PFSK-1 (cell line): ENCODE results near the gene PYDC2.

Experiments
- FOXP2 ChIP-seq: optimal IDR thresholded peaks from 2 replicates; pipeline ENCODE3; 2011; ENCODE audit warnings: borderline replicate concordance, control low read depth, inconsistent platforms; ENCODE audit not compliant: insufficient read depth; ENCODE audit errors: extremely low read length, extremely low read depth
- POLR2AphosphoS5 ChIP-seq: IDR thresholded peaks from 2 replicates; pipeline ENCODE4 v1.6.1; 2012; ENCODE audit warnings: low read depth, mild to moderate bottlenecking, control low read depth, low read length, moderate library complexity
- REST ChIP-seq, 2 experiments: IDR thresholded peaks; 2 replicates each; pipeline versions ENCODE4 v1.6.1 to v1.8.0; 2011 to 2012; ENCODE audit warnings: low read depth in 2 of 2, low read length in 2 of 2, control low read depth in 1 of 2, inconsistent platforms in 1 of 2, mild to moderate bottlenecking in 1 of 2, moderate library complexity in 1 of 2; ENCODE audit not compliant: insufficient read depth in 1 of 2
- SIN3A ChIP-seq: IDR thresholded peaks from 2 replicates; pipeline ENCODE4 v1.6.1; 2012; ENCODE audit warnings: mild to moderate bottlenecking, low read length, moderate library complexity, borderline replicate concordance; ENCODE audit not compliant: insufficient read depth
- TAF1 ChIP-seq: IDR thresholded peaks from 2 replicates; pipeline ENCODE4 v1.6.1; 2012; ENCODE audit warnings: low read length, control low read depth, borderline replicate concordance; ENCODE audit not compliant: insufficient read depth

PYDC2 gene

GRCh38 chr3:191428177-191428576, 32.8 kb upstream of the PYDC2 start:
- TF ChIP-seq POLR2AphosphoS5 (no peak), FOXP2 (no peak), TAF1 (no peak), REST (IDR thresholded peaks at IDR 0.05; ENCODE audit: insufficient read depth in 1 of 2, low read depth in 2 of 2, low read length in 2 of 2) (no peak), SIN3A (no peak)

GRCh38 chr3:191430103-191430502, 30.9 kb upstream of the PYDC2 start:
- no peak for TF ChIP-seq SIN3A
- TF ChIP-seq REST (IDR thresholded peaks at IDR 0.05; ENCODE audit: insufficient read depth in 1 of 2, low read depth in 2 of 2, low read length in 2 of 2): no peak
- no peak for TF ChIP-seq POLR2AphosphoS5
- TF ChIP-seq FOXP2: no peak
- no peak for TF ChIP-seq TAF1

GRCh38 chr3:191431160-191431822, 29.7 kb upstream of the PYDC2 start:
- no peak for TF ChIP-seq REST (IDR thresholded peaks at IDR 0.05; ENCODE audit: insufficient read depth in 1 of 2, low read depth in 2 of 2, low read length in 2 of 2)
- TF ChIP-seq TAF1: no peak
- no peak for TF ChIP-seq SIN3A
- TF ChIP-seq POLR2AphosphoS5: no peak
- TF ChIP-seq FOXP2: no peak

GRCh38 chr3:191432162-191432561, 28.8 kb upstream of the PYDC2 start:
- TF ChIP-seq SIN3A (no peak), REST (IDR thresholded peaks at IDR 0.05; ENCODE audit: insufficient read depth in 1 of 2, low read depth in 2 of 2, low read length in 2 of 2) (no peak)

GRCh38 chr3:191434024-191434423, 26.9 kb upstream of the PYDC2 start:
- TF ChIP-seq TAF1 (no peak), REST (IDR thresholded peaks at IDR 0.05; ENCODE audit: insufficient read depth in 1 of 2, low read depth in 2 of 2, low read length in 2 of 2) (no peak), POLR2AphosphoS5 (no peak), SIN3A (no peak), FOXP2 (no peak)
